GM23248 (cell line): ENCODE measurements around the gene LYSMD1. TPM values are rescaled to one million over a fixed set of nuclear protein-coding genes. Genes with fewer than 3 reads are reported as not detected.

Experiments
- DNase-seq: peaks from one replicate; pipeline ENCODE4 v3.0.0-alpha.2; 2015
- H2AFZ ChIP-seq: fragments of 200-600 bp; sonication (generic); 2 replicates; pipeline ENCODE4 v1.6.1; 2016; ENCODE audit warnings: antibody characterized with exemption
- H3F3A ChIP-seq: fragments of 200-600 bp; sonication (generic); 2 replicates; pipeline ENCODE4 v1.6.1; 2016; ENCODE audit warnings: mild to moderate bottlenecking, antibody characterized with exemption, mixed run types; ENCODE audit not compliant: insufficient read depth
- H3K27ac ChIP-seq: fragments of 200-600 bp; sonication (generic); 2 replicates; pipeline ENCODE4 v1.5.1; 2016; ENCODE audit warnings: mild to moderate bottlenecking
- H3K27me3 ChIP-seq: fragments of 200-600 bp; sonication (generic); replicated peaks from 2 replicates; pipeline ENCODE4 v1.6.1; 2016; ENCODE audit warnings: mild to moderate bottlenecking; ENCODE audit not compliant: insufficient read depth
- H3K36me3 ChIP-seq: fragments of 200-600 bp; sonication (generic); 2 replicates; pipeline ENCODE4 v1.6.1; 2016; ENCODE audit warnings: low read depth, mild to moderate bottlenecking
- H3K4me1 ChIP-seq: fragments of 200-600 bp; sonication (generic); 2 replicates; pipeline ENCODE4 v1.6.1; 2016; ENCODE audit warnings: mild to moderate bottlenecking; ENCODE audit not compliant: insufficient read depth
- H3K4me2 ChIP-seq: fragments of 200-600 bp; sonication (generic); one replicate; pipeline ENCODE4 v1.6.1; 2016; ENCODE audit warnings: mild to moderate bottlenecking; ENCODE audit not compliant: unreplicated experiment
- H3K4me3 ChIP-seq: fragments of 200-600 bp; sonication (generic); 2 replicates; pipeline ENCODE4 v1.5.1; 2016; ENCODE audit warnings: mild to moderate bottlenecking
- H3K79me2 ChIP-seq: fragments of 200-600 bp; sonication (generic); 2 replicates; pipeline ENCODE4 v1.6.1; 2016; ENCODE audit warnings: mild to moderate bottlenecking; ENCODE audit not compliant: insufficient read depth
- H3K9ac ChIP-seq: fragments of 200-600 bp; sonication (generic); 2 replicates; pipeline ENCODE4 v1.6.1; 2016; ENCODE audit warnings: mild to moderate bottlenecking
- H3K9me2 ChIP-seq: fragments of 200-600 bp; sonication (generic); 2 replicates; pipeline ENCODE4 v1.6.1; 2016; ENCODE audit warnings: mixed run types, mild to moderate bottlenecking, moderate library complexity; ENCODE audit not compliant: insufficient read depth
- H3K9me3 ChIP-seq: fragments of 200-600 bp; sonication (generic); one replicate; pipeline ENCODE4 v1.6.1; 2017; ENCODE audit warnings: low read depth
- H4K20me1 ChIP-seq: fragments of 200-600 bp; sonication (generic); 2 replicates; pipeline ENCODE4 v1.6.0; 2016; ENCODE audit not compliant: insufficient read depth
- EZH2 ChIP-seq: fragments of 200-600 bp; sonication (generic); IDR thresholded peaks from 2 replicates; pipeline ENCODE4 v1.6.1; 2018; ENCODE audit warnings: antibody characterized with exemption, mild to moderate bottlenecking; ENCODE audit not compliant: insufficient read depth, poor library complexity, severe bottlenecking
- EZH2phosphoT487 ChIP-seq: fragments of 200-600 bp; sonication (generic); IDR thresholded peaks from 2 replicates; pipeline ENCODE4 v1.6.1; 2018; ENCODE audit warnings: antibody characterized with exemption, moderate library complexity, mild to moderate bottlenecking, low read depth; ENCODE audit not compliant: insufficient read depth
- WGBS, 2 experiments: methylation state at CpG; one replicate each; pipeline ENCODE4 v1.1.6; 2015 to 2017; ENCODE audit warnings: low lambda C conversion rate in 2 of 2, low coverage in 1 of 2; ENCODE audit errors: missing lambda C conversion rate in 2 of 2; 5-methylcytosine and 5-hydroxymethylcytosine counted together
- in situ Hi-C: fragments of 300-500 bp; cut with MboI; formaldehyde crosslinking; loops from 2 replicates; pipeline ENCODE4 v1.15.0; 2020
- polyA plus RNA-seq: library from polyadenylated mRNA; unstranded; fragments of >200 nt; fragmentation: Nextera tagmentation; extraction: Ambion mirVana; gene quantifications from 2 replicates; pipeline ENCODE4 v1.2.1, GENCODE V29; 2016
- total RNA-seq: library from RNA; depleted of rRNA; stranded (reverse); fragments of >200 nt; shearing (Covaris generic); gene quantifications from 2 replicates; pipeline ENCODE4 v1.2.3, GENCODE V29; 2014

LYSMD1 gene
- total and polyA plus RNA-seq, 2 experiments from 2014 or later = 3.4 to 11.5 TPM

DNA sequence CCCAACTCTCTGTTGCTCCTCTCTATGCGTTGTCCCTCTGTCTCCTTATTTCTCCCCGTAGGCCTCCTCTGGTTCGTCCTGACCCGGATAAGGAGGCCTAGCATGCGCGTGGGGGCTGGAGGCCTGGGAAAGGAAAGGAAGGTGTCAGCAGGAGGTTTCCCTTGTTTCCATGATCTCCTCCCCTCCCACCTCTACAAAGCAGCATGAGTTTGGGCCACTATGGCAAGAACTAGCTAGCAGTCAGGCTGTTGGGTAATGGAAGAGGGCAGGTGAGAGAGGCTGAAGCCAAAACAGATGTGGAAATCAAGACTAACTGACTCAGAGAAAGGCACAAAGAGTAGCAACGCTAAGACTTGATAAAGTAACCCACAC is 18.6 kb downstream of the LYSMD1 start:
- H3K4me3 ChIP-seq = peak overlapping the region; percentile 82
- TF ChIP-seq EZH2 (no peak), EZH2phosphoT487 (no peak)
- no peaks in the 10 kb centered on the region for H3K79me2 ChIP-seq
- H3K36me3 ChIP-seq = no peaks in the 10 kb centered on the region
- peaks cover 8% of the 10 kb centered on the region for H3F3A ChIP-seq
- 15 to 16% methylated on average over 7 of the region's 7 CpGs for WGBS, 2 experiments
- H2AFZ ChIP-seq = peak overlapping the region; percentile 93
- H4K20me1 ChIP-seq = no peaks in the 10 kb centered on the region
- no peaks in the 10 kb centered on the region for H3K9me3 ChIP-seq
- H3K9me2 ChIP-seq = no peaks in the 10 kb centered on the region
- 0 out of 2 replicates have a peak, but pooled peaks cover 7% of the 10 kb centered on the region for H3K4me1 ChIP-seq
- in situ Hi-C loops = no loop called here
- H3K27ac ChIP-seq = peak overlapping the region; percentile 58
- H3K4me2 ChIP-seq = peak overlapping the region; percentile 94
- H3K9ac ChIP-seq = peak overlapping the region; percentile 76
- peak; percentile 56 for DNase-seq
- H3K27me3 ChIP-seq = no peaks in the 10 kb centered on the region

DNA sequence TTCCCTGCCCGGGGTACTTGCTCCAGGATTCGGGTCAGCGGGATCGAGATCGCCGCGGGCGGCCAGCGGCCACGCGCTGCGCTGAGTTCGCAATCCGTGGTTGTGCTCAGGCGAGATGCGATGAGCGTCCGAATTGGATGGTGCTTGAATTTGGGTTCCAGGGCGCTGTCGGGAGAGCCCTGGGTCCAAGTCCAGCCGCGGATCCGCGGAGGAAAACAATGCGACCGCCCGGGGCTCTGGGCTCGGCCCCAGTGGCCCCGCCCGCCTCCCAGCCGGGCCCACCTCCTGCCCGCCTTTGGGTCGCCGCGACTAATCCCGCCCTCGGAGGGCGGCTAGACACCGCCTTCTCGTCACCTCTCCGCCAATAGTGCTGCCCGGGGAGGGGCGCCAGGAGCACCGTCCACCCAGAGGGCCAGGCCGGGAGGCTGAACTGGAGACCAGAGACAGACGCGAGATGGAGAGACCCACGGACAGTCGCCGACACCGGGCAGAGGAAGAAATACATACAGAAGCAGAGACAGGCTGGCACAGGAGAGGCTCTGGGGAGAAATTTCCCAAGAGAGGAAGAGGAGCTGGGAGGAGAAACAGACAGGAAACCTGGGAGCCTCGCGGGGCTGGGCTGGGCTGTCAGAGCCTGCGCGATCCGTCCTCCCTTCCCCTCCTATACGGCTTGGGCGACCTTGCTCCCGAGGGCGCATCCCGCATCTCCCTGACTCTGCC is 19.1 kb downstream of the LYSMD1 start, which contains the start of gene SEMA6C:
SEMA6C (minus strand) TSS at position 220 of the 720 bp plus-strand sequence. CDS start 4,010 bp downstream, outside the sequence.
- H3K9me2 ChIP-seq = no peaks in the 10 kb centered on the region
- peak within 1 kb of the TSS; percentile 82 for H3K4me3 ChIP-seq
- H3K36me3 ChIP-seq = no peaks in the 10 kb centered on the region
- H3K27ac ChIP-seq = peak within 1 kb of the TSS; percentile 58
- 1 to 2% methylated on average over 43 to 61 of the region's 61 CpGs for WGBS, 2 experiments
- peak within 1 kb of the TSS; percentile 93 for H2AFZ ChIP-seq
- no peaks in the 10 kb centered on the region for H4K20me1 ChIP-seq
- in situ Hi-C loops = no loop called here
- peak within 1 kb of the TSS; percentile 94 for H3K4me2 ChIP-seq
- peaks cover 8% of the 10 kb centered on the region for H3F3A ChIP-seq
- H3K9ac ChIP-seq = peak within 1 kb of the TSS; percentile 76
- DNase-seq = peak; percentile 96
- H3K9me3 ChIP-seq = no peaks in the 10 kb centered on the region
- no peaks in the 10 kb centered on the region for H3K79me2 ChIP-seq
- no peak for TF ChIP-seq EZH2
- no peak for TF ChIP-seq EZH2phosphoT487
- 0 out of 2 replicates have a peak, but pooled peaks cover 7% of the 10 kb centered on the region for H3K4me1 ChIP-seq
- no peaks in the 10 kb centered on the region for H3K27me3 ChIP-seq

DNA sequence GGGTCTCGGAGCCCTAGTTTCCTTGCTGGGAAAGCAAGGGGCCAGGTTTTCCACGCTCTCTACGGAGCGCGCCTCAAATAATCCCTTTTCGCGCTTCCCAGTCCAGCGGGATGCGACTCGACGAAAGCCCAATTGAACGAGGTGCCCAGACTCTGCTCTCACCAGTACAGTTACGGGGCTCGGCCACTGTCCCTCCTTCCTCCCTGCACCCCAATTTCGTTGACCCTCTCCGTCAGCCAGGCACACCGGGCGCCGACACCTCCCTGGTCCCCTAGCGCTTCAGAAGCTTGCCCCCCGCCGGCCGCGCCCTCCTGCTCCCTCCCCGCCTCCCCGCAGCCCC is 19.7 kb downstream of the LYSMD1 start:
- H3F3A ChIP-seq = peaks cover 8% of the 10 kb centered on the region
- H3K27ac ChIP-seq = no peak overlapping the region
- in situ Hi-C loops = no loop called here
- no peaks in the 10 kb centered on the region for H3K79me2 ChIP-seq
- H3K27me3 ChIP-seq = no peaks in the 10 kb centered on the region
- TF ChIP-seq EZH2phosphoT487 (no peak), EZH2 (no peak)
- H3K9me3 ChIP-seq = no peaks in the 10 kb centered on the region
- peak overlapping the region; percentile 94 for H3K4me2 ChIP-seq
- no peaks in the 10 kb centered on the region for H3K9me2 ChIP-seq
- H3K36me3 ChIP-seq = no peaks in the 10 kb centered on the region
- H3K4me1 ChIP-seq = 0 out of 2 replicates have a peak, but pooled peaks cover 7% of the 10 kb centered on the region
- no peaks in the 10 kb centered on the region for H4K20me1 ChIP-seq
- peak overlapping the region; percentile 82 for H3K4me3 ChIP-seq
- H2AFZ ChIP-seq = peak overlapping the region; percentile 93
- peak; percentile 53 for DNase-seq
- peak overlapping the region; percentile 76 for H3K9ac ChIP-seq
- WGBS, 2 experiments = 0 to 1% methylated on average over 15 to 26 of the region's 26 CpGs

DNA sequence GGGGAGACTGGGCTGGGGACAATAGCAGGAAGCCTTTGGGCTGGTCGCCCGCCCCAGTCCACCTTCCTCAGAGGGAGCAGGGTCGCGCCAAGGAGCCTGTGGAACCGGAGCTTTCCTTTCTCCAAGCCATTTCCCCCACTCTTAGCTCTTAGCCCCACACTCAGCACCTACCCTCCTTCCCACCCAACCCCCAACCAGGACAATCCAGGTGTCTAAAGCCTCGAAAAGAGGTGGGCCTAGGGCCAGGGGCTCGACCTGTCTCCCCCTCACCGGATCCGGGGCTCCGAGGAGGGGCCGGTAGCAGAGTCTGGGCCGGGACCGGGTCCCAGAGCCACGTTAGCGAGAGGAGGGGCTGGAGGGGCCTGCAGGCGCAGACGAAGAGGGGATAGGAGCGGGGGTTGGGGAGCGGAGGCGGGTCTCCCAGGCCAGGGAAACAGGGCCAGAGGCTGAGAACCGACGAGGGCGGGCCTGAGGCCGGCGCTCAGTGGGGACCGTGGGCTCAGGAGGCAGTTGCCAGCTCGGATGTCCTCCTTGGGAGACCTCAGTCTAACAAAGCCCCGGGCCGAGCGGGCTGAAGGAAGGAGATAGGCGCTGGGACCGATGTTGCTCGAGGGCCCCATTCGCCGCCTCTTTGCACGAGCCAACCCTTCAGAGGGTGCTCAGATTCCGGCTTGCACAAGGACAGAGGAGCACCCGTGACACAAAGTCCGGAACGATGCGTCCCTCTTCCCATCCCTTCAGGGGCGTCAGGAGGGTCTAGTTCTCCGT is 20.2 kb downstream of the LYSMD1 start:
- Histone ChIP-seq H3K4me3 (peak overlapping the region; percentile 82), H3K27me3 (no peaks in the 10 kb centered on the region), H3K4me2 (peak overlapping the region; percentile 94), H3K4me1 (0 out of 2 replicates have a peak, but pooled peaks cover 7% of the 10 kb centered on the region), H3K36me3 (no peaks in the 10 kb centered on the region), H4K20me1 (no peaks in the 10 kb centered on the region), H3K9me3 (no peaks in the 10 kb centered on the region), H3K27ac (no peak overlapping the region), H3K79me2 (no peaks in the 10 kb centered on the region), H2AFZ (peak overlapping the region; percentile 93), H3K9ac (peak overlapping the region; percentile 76), H3F3A (peaks cover 8% of the 10 kb centered on the region), H3K9me2 (no peaks in the 10 kb centered on the region)
- TF ChIP-seq EZH2 (no peak), EZH2phosphoT487 (no peak)
- 15 to 20% methylated on average over 32 to 40 of the region's 43 CpGs for WGBS, 2 experiments
- peak; percentile 64 for DNase-seq
- in situ Hi-C loops = no loop called here
